ENCODE measurements around the gene WNT2B. TPM values are rescaled to one million over a fixed set of nuclear protein-coding genes. Genes with fewer than 3 reads are reported as not detected.

The WNT2B gene
- total RNA-seq, 1 experiment from 2014 or later: 0.75 TPM

- no peaks in the 10 kb centered on the region for H3K4me1 Mint-ChIP-seq (ENCODE audit: insufficient read depth, unreplicated experiment)
- BruUV-seq (replicated peaks): no TSS peak
- ChIA-PET POLR2A (interaction anchor here (0.6 to 0.7 kb wide), 2 partner anchors 10 to 131 kb away, joined by 3 read pairs; partner anchors contain the start of gene ST7L), CTCF (interaction anchor here (0.6 to 1.5 kb wide), 3 partner anchors 22 to 119 kb away, joined by 3 to 5 read pairs (median 4); no protein-coding TSS in a partner anchor)
- no peak for DNase-seq (ENCODE audit: unreplicated experiment)
- H3K27ac Mint-ChIP-seq (ENCODE audit: low read depth, unreplicated experiment): no peak overlapping the region
- no peak overlapping the region for H3K4me3 Mint-ChIP-seq (ENCODE audit: unreplicated experiment)
- no peaks in the 10 kb centered on the region for H3K36me3 Mint-ChIP-seq (ENCODE audit: insufficient read depth, unreplicated experiment)
- TF ChIP-seq, protein P1, sequence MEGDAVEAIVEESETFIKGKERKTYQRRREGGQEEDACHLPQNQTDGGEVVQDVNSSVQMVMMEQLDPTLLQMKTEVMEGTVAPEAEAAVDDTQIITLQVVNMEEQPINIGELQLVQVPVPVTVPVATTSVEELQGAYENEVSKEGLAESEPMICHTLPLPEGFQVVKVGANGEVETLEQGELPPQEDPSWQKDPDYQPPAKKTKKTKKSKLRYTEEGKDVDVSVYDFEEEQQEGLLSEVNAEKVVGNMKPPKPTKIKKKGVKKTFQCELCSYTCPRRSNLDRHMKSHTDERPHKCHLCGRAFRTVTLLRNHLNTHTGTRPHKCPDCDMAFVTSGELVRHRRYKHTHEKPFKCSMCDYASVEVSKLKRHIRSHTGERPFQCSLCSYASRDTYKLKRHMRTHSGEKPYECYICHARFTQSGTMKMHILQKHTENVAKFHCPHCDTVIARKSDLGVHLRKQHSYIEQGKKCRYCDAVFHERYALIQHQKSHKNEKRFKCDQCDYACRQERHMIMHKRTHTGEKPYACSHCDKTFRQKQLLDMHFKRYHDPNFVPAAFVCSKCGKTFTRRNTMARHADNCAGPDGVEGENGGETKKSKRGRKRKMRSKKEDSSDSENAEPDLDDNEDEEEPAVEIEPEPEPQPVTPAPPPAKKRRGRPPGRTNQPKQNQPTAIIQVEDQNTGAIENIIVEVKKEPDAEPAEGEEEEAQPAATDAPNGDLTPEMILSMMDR (IDR thresholded peaks at IDR 0.05; ENCODE audit: unreplicated experiment): no peak
- H3K9me3 Mint-ChIP-seq (ENCODE audit: unreplicated experiment): no peaks in the 10 kb centered on the region
- H3K27me3 Mint-ChIP-seq (ENCODE audit: insufficient read depth, unreplicated experiment): no peaks in the 10 kb centered on the region
- intact Hi-C loops (cut with micrococcal nuclease): no loop called here
Observed at GRCh38 chr1:112488141-112488540, 20.6 kb upstream of the WNT2B start.

DNA sequence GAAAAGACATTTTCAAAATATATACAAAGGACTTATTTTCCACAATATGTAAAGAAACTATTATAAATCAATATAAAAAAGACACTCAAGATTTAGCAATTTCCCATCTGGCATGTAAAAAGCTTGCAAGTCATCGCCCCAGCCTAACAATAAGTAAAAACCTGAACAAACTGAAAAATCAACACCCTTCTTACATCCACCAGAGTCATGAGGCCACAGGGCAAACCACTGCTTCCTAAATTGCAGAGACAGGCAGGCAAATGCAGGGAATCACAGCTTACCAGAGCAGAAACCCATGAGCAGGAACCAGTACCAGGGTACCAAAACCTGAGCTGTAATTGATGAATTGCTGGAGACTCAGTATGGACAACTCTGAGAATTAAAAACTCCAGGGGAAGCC lies 16.7 kb upstream of the WNT2B start:
- H3K4me3 Mint-ChIP-seq (ENCODE audit: unreplicated experiment): no peak overlapping the region
- no peaks in the 10 kb centered on the region for H3K36me3 Mint-ChIP-seq (ENCODE audit: insufficient read depth, unreplicated experiment)
- no peaks in the 10 kb centered on the region for H3K4me1 Mint-ChIP-seq (ENCODE audit: insufficient read depth, unreplicated experiment)
- CTCF ChIA-PET: interaction anchor here (1.7 kb wide), 1 partner anchor 122 kb away, joined by 5 read pairs; no protein-coding TSS in a partner anchor
- no peaks in the 10 kb centered on the region for H3K27me3 Mint-ChIP-seq (ENCODE audit: insufficient read depth, unreplicated experiment)
- no peak for DNase-seq (ENCODE audit: unreplicated experiment)
- H3K27ac Mint-ChIP-seq (ENCODE audit: low read depth, unreplicated experiment): no peak overlapping the region
- POLR2A ChIA-PET: interaction anchor here (0.9 kb wide), 1 partner anchor 98 kb away, joined by 3 read pairs; no protein-coding TSS in a partner anchor
- no TSS peak for BruUV-seq (replicated peaks)
- TF ChIP-seq, protein P1 (IDR thresholded peaks at IDR 0.05; ENCODE audit: unreplicated experiment): no peak
- H3K9me3 Mint-ChIP-seq (ENCODE audit: unreplicated experiment): no peaks in the 10 kb centered on the region
- intact Hi-C loops (cut with micrococcal nuclease): no loop called here

GRCh38 chr1:112493351-112493750 lies 15.4 kb upstream of the WNT2B start:
- ChIA-PET CTCF (interaction anchor here (0.9 kb wide), 1 partner anchor 27 kb away, joined by 3 read pairs; no protein-coding TSS in a partner anchor), POLR2A (no interaction called here)
- no peaks in the 10 kb centered on the region for H3K4me1 Mint-ChIP-seq (ENCODE audit: insufficient read depth, unreplicated experiment)
- no peak overlapping the region for H3K4me3 Mint-ChIP-seq (ENCODE audit: unreplicated experiment)
- no peaks in the 10 kb centered on the region for H3K36me3 Mint-ChIP-seq (ENCODE audit: insufficient read depth, unreplicated experiment)
- H3K9me3 Mint-ChIP-seq (ENCODE audit: unreplicated experiment): no peaks in the 10 kb centered on the region
- H3K27ac Mint-ChIP-seq (ENCODE audit: low read depth, unreplicated experiment): no peak overlapping the region
- H3K27me3 Mint-ChIP-seq (ENCODE audit: insufficient read depth, unreplicated experiment): no peaks in the 10 kb centered on the region
- no peak for DNase-seq (ENCODE audit: unreplicated experiment)
- intact Hi-C loops (cut with micrococcal nuclease): no loop called here
- no TSS peak for BruUV-seq (replicated peaks)
- TF ChIP-seq, protein P1 (IDR thresholded peaks at IDR 0.05; ENCODE audit: unreplicated experiment): no peak

GRCh38 chr1:112496290-112496689 lies 12.5 kb upstream of the WNT2B start:
- intact Hi-C loops (cut with micrococcal nuclease): no loop called here
- Mint-ChIP-seq H3K4me1 (ENCODE audit: insufficient read depth, unreplicated experiment) (no peaks in the 10 kb centered on the region), H3K9me3 (ENCODE audit: unreplicated experiment) (no peaks in the 10 kb centered on the region), H3K36me3 (ENCODE audit: insufficient read depth, unreplicated experiment) (no peaks in the 10 kb centered on the region), H3K4me3 (ENCODE audit: unreplicated experiment) (no peak overlapping the region), H3K27ac (ENCODE audit: low read depth, unreplicated experiment) (no peak overlapping the region), H3K27me3 (ENCODE audit: insufficient read depth, unreplicated experiment) (no peaks in the 10 kb centered on the region)
- TF ChIP-seq, protein P1 (IDR thresholded peaks at IDR 0.05; ENCODE audit: unreplicated experiment): no peak
- no peak for DNase-seq (ENCODE audit: unreplicated experiment)
- CTCF ChIA-PET: no interaction called here
- no TSS peak for BruUV-seq (replicated peaks)
- POLR2A ChIA-PET: interaction anchor here (1.1 kb wide), 1 partner anchor 9 kb away, joined by 3 read pairs; no protein-coding TSS in a partner anchor
